IMR-90 (cell line): ENCODE measurements around the gene ACTMAP. TPM values are rescaled to one million over a fixed set of nuclear protein-coding genes. Genes with fewer than 3 reads are reported as not detected.

Experiments used
- ATAC-seq: fragments of 200-7000 bp; cut with Tn5 transposase; 2 replicates; pipeline ENCODE4 v1.9.1; 2020; ENCODE audit warnings: low read depth, mild to moderate bottlenecking, moderate library complexity
- BruUV-seq: library from RNA; stranded (reverse); fragments of 400-500 nt; replicated peaks from 2 replicates; lab custom pipeline; 2021; lab: Mats Ljungman, UMichigan
- CTCF ChIA-PET: fragments of 300-600 bp; formaldehyde crosslinking; extraction: SDS; loops from one replicate; lab custom pipeline; 2021; ENCODE audit warnings: antibody characterized with exemption; lab: Yijun Ruan, JAX
- POLR2A ChIA-PET: fragments of 300-600 bp; sonication (Branson Sonifier 250); formaldehyde crosslinking; loops from one replicate; lab custom pipeline; 2022; ENCODE audit warnings: antibody characterized with exemption; ENCODE audit not compliant: unreplicated experiment; lab: Charles Lee
- DNase-seq: peaks from one replicate; pipeline ENCODE4 v3.0.0; 2013
- H2AFZ ChIP-seq: replicated peaks from 2 replicates; pipeline ENCODE3; 2013; ENCODE audit warnings: low read length, mild to moderate bottlenecking; ENCODE audit not compliant: poor library complexity
- H2AK5ac ChIP-seq: 2 replicates; pipeline ENCODE4 v1.6.1; 2013; ENCODE audit warnings: low read depth, low read length, inconsistent platforms
- H2AK9ac ChIP-seq: replicated peaks from 2 replicates; pipeline ENCODE3; 2013; ENCODE audit warnings: mild to moderate bottlenecking, low read depth, low read length, moderate library complexity; ENCODE audit not compliant: poor library complexity
- H2BK120ac ChIP-seq: 2 replicates; pipeline ENCODE4 v1.6.1; 2013; ENCODE audit warnings: low read depth, low read length, inconsistent platforms
- H2BK15ac ChIP-seq: 3 replicates; pipeline ENCODE4 v1.6.1; 2013; ENCODE audit warnings: low read depth, low read length, inconsistent platforms
- H2BK20ac ChIP-seq: 2 replicates; pipeline ENCODE4 v1.6.1; 2013; ENCODE audit warnings: low read depth, mild to moderate bottlenecking, inconsistent platforms, low read length, moderate library complexity
- H2BK5ac ChIP-seq: 2 replicates; pipeline ENCODE4 v1.6.1; 2013; ENCODE audit warnings: mild to moderate bottlenecking, low read depth, low read length, inconsistent platforms; ENCODE audit not compliant: poor library complexity, severe bottlenecking
- H3K14ac ChIP-seq: replicated peaks from 2 replicates; pipeline ENCODE4 v1.6.1; 2013; ENCODE audit warnings: low read depth, low read length, inconsistent platforms
- H3K18ac ChIP-seq: 2 replicates; pipeline ENCODE4 v1.6.1; 2013; ENCODE audit warnings: low read depth, low read length, control low read depth
- H3K23ac ChIP-seq: 2 replicates; pipeline ENCODE4 v1.6.1; 2013; ENCODE audit warnings: low read depth, low read length, inconsistent platforms
- H3K27ac ChIP-seq: 2 replicates; pipeline ENCODE4 v1.5.1; 2013; ENCODE audit warnings: mild to moderate bottlenecking, control low read depth, low read length; ENCODE audit not compliant: insufficient read depth
- H3K27me3 ChIP-seq: 2 replicates; pipeline ENCODE4 v1.6.1; 2013; ENCODE audit warnings: low read length; ENCODE audit not compliant: control insufficient read depth, insufficient read depth
- H3K36me3 ChIP-seq: 2 replicates; pipeline ENCODE4 v1.6.1; 2013; ENCODE audit warnings: low read length, mixed read lengths; ENCODE audit not compliant: control insufficient read depth, insufficient read depth
- H3K4ac ChIP-seq: 2 replicates; pipeline ENCODE4 v1.6.1; 2013; ENCODE audit warnings: low read depth, low read length, inconsistent platforms
- H3K4me1 ChIP-seq: 2 replicates; pipeline ENCODE4 v1.6.1; 2013; ENCODE audit warnings: low read length, mixed read lengths; ENCODE audit not compliant: control insufficient read depth, insufficient read depth
- H3K4me2 ChIP-seq: 2 replicates; pipeline ENCODE4 v1.6.1; 2013; ENCODE audit warnings: low read depth, mild to moderate bottlenecking, control low read depth, low read length, moderate library complexity
- H3K4me3 ChIP-seq: 2 replicates; pipeline ENCODE4 v1.5.1; 2013; ENCODE audit warnings: low read depth, mild to moderate bottlenecking, control low read depth, low read length, moderate library complexity; ENCODE audit not compliant: insufficient read depth
- H3K56ac ChIP-seq: 2 replicates; pipeline ENCODE4 v1.6.1; 2013; ENCODE audit warnings: low read length, inconsistent platforms; ENCODE audit not compliant: insufficient read depth; ENCODE audit errors: extremely low read depth
- H3K79me1 ChIP-seq, 2 experiments: 2 replicates each; pipeline ENCODE4 v1.6.1; 2013; ENCODE audit warnings: low read length in 2 of 2, inconsistent platforms in 1 of 2, low read depth in 1 of 2
- H3K9ac ChIP-seq: 2 replicates; pipeline ENCODE4 v1.6.1; 2013; ENCODE audit warnings: low read depth, low read length, control low read depth
- H3K9me1 ChIP-seq: 2 replicates; pipeline ENCODE4 v1.6.1; 2013; ENCODE audit warnings: low read length, inconsistent platforms; ENCODE audit not compliant: insufficient read depth
- H3K9me3 ChIP-seq: 2 replicates; pipeline ENCODE4 v1.6.1; 2013; ENCODE audit warnings: low read length; ENCODE audit not compliant: control insufficient read depth, insufficient read depth
- H4K20me1 ChIP-seq: 2 replicates; pipeline ENCODE4 v1.6.1; 2013; ENCODE audit warnings: low read length, inconsistent platforms; ENCODE audit not compliant: insufficient read depth
- H4K5ac ChIP-seq: 2 replicates; pipeline ENCODE4 v1.6.1; 2013; ENCODE audit warnings: mild to moderate bottlenecking, low read depth, low read length, control low read depth
- H4K8ac ChIP-seq, 2 experiments: 2 replicates each; pipeline ENCODE4 v1.6.1; 2013; ENCODE audit warnings: low read depth in 2 of 2, low read length in 2 of 2, control low read depth in 1 of 2, inconsistent platforms in 1 of 2
- H4K91ac ChIP-seq: 2 replicates; pipeline ENCODE4 v1.6.1; 2013; ENCODE audit warnings: low read depth, low read length, inconsistent platforms; ENCODE audit not compliant: insufficient read depth
- BHLHE40 ChIP-seq: fragments of 150-350 bp; IDR thresholded peaks from 2 replicates; pipeline ENCODE4 v1.6.1; 2016; ENCODE audit warnings: mild to moderate bottlenecking, low read depth, low read length
- CEBPB ChIP-seq: IDR thresholded peaks from 2 replicates; pipeline ENCODE4 v1.6.1; 2012; ENCODE audit warnings: low read depth, low read length, improper control_type of control experiment
- POLR2A ChIP-seq: IDR thresholded peaks from 2 replicates; pipeline ENCODE4 v1.6.1; 2012; ENCODE audit warnings: mild to moderate bottlenecking, low read depth, low read length
- RFX5 ChIP-seq: IDR thresholded peaks from 2 replicates; pipeline ENCODE4 v1.8.0; 2012; ENCODE audit warnings: low read depth, mild to moderate bottlenecking, low read length, moderate library complexity
- SMC3 ChIP-seq: fragments of 150-350 bp; IDR thresholded peaks from 2 replicates; pipeline ENCODE4 v1.6.1; 2016; ENCODE audit warnings: low read depth, mild to moderate bottlenecking, antibody characterized with exemption, low read length, moderate library complexity
- WGBS, 2 experiments: methylation state at CpG; one replicate each; pipeline versions ENCODE4 v1.1.5 to v1.1.7; 2013; ENCODE audit warnings: missing lambda C conversion rate in 2 of 2; ENCODE audit not compliant: insufficient read length in 1 of 2; ENCODE audit errors: extremely low coverage in 2 of 2; 5-methylcytosine and 5-hydroxymethylcytosine counted together
- dilution Hi-C: fragments of 300-500 bp; cut with HindIII; formaldehyde crosslinking; loops from one replicate; pipeline ENCODE4 v1.14.3; 2018; ENCODE audit warnings: low sequenced_read_pairs; ENCODE audit not compliant: unreplicated experiment
- in situ Hi-C: fragments of 300-500 bp; cut with MboI; formaldehyde crosslinking; loops from 3 replicates; pipeline ENCODE4 v1.14.3; 2019; ENCODE audit warnings: low sequenced_read_pairs, inconsistent platforms, mixed read lengths
- intact Hi-C: fragments of 100-400 bp; cut with micrococcal nuclease; formaldehyde crosslinking; loops from 2 replicates; pipeline ENCODE4 v1.10.0; 2022
- polyA plus RNA-seq, 3 experiments: library from polyadenylated mRNA; depleted of rRNA; stranded (reverse); fragments of >200 nt; gene quantifications; 2 replicates each; pipeline ENCODE4 v1.2.3, GENCODE V29; 2012; ENCODE audit warnings: low replicate concordance in 1 of 3
- total RNA-seq: library from RNA; depleted of rRNA; stranded (reverse); fragments of >200 nt; gene quantifications from 2 replicates; pipeline ENCODE4 v1.2.3, GENCODE V29; 2012

Gene ACTMAP
- total and polyA plus RNA-seq, 2 of the 4 experiments (the other 2 are of a cell fraction) = 0.54 to 5.4 TPM

DNA sequence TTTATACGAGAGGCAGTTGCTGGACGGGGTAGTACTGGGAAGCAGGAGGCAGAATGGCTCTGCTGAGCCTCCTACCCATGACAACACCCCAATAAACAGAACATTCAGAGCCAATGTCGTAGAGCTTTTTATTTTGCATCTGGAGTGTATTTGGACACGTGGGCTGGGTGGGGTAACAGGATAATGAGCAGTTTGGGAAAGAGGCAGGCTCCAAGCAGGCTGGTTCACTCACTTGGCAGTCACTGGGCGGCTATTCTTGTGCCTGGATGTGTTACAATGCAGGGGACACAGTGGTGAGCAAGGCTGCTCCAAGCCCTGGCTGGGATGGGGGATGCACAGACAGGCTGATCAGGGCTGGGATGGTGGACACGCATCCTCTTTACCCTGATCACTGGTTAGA, 9.5 kb downstream of the ACTMAP start:
- Histone ChIP-seq H2BK20ac (no peak overlapping the region), H3K9me3 (no peaks in the 10 kb centered on the region), H3K9me1 (peaks cover 7% of the 10 kb centered on the region; the same call in 1 of the 2 replicates), H3K27ac (no peak overlapping the region), H3K4me1 (peaks cover 10% of the 10 kb centered on the region), H3K27me3 (no peaks in the 10 kb centered on the region), H3K9ac (no peak overlapping the region), H4K8ac (no peak overlapping the region), H3K4ac (no peak overlapping the region), H3K18ac (no peak overlapping the region), H2AK5ac (no peak overlapping the region), H4K20me1 (no peaks in the 10 kb centered on the region), H3K36me3 (peaks cover 24% of the 10 kb centered on the region), H3K4me3 (no peak overlapping the region), H4K91ac (no peak overlapping the region), H4K5ac (no peak overlapping the region), H2BK15ac (no peak overlapping the region), H2AFZ (no peak overlapping the region), H3K4me2 (no peak overlapping the region), H3K56ac (no peak overlapping the region), H3K14ac (no peak overlapping the region), H2AK9ac (no peak overlapping the region), H3K23ac (no peak overlapping the region), H3K79me1 (peaks cover 0 to 4% of the 10 kb centered on the region in 2 experiments; a peak in 1 of 4 replicates), H2BK120ac (no peak overlapping the region), H2BK5ac (no peak overlapping the region)
- ChIA-PET CTCF (no interaction called here), POLR2A (no interaction called here)
- in situ Hi-C loops (no loop called here), dilution Hi-C loops (no loop called here), intact Hi-C loops (no loop called here)
- ATAC-seq = no peak
- TF ChIP-seq SMC3 = no peak
- TF ChIP-seq POLR2A = no peak
- no peak for TF ChIP-seq RFX5
- TF ChIP-seq BHLHE40 = no peak
- TF ChIP-seq CEBPB = no peak
- WGBS, 2 experiments = 100% methylated on average over 1 of the region's 6 CpGs; no CpG with 5 or more reads in 1 of the 2 experiments
- DNase-seq = no peak
- no TSS peak for BruUV-seq
